Large intestine (tissue), 3 donors: ENCODE results near the gene DOCK2. TPM values are rescaled to one million over a fixed set of nuclear protein-coding genes. Genes with fewer than 3 reads are reported as not detected.

ENCODE experiments used
- DNase-seq, 2 donors: peaks; one replicate each; pipeline versions ENCODE4 v3.0.0 to v3.0.0-alpha.2; 2013
- H3K27ac ChIP-seq: one replicate; pipeline ENCODE4 v1.5.1; 2013; ENCODE audit warnings: low read length
- H3K27me3 ChIP-seq: 2 replicates; pipeline ENCODE4 v1.6.1; 2013; ENCODE audit warnings: low read length; ENCODE audit not compliant: control insufficient read depth, insufficient read depth
- H3K36me3 ChIP-seq: 2 replicates; pipeline ENCODE4 v1.6.1; 2013; ENCODE audit warnings: low read length; ENCODE audit not compliant: control insufficient read depth, insufficient read depth
- H3K4me1 ChIP-seq: one replicate; pipeline ENCODE4 v1.6.1; 2013; ENCODE audit warnings: low read length; ENCODE audit not compliant: control insufficient read depth, insufficient read depth
- H3K4me3 ChIP-seq: one replicate; pipeline ENCODE4 v1.5.1; 2013; ENCODE audit warnings: low read length
- H3K9me3 ChIP-seq: one replicate; pipeline ENCODE4 v1.6.1; 2013; ENCODE audit warnings: mild to moderate bottlenecking, low read depth, low read length, moderate library complexity; ENCODE audit not compliant: control insufficient read depth
- WGBS: methylation state at CpG from one replicate; pipeline ENCODE4 v1.1.5; 2013; ENCODE audit warnings: low lambda C conversion rate; ENCODE audit not compliant: insufficient coverage; 5-methylcytosine and 5-hydroxymethylcytosine counted together
- polyA plus RNA-seq: library from polyadenylated mRNA; unstranded; fragments of 120-200 nt; gene quantifications from one replicate; pipeline ENCODE4 v1.2.1, GENCODE V29; 2013

DOCK2 gene
- polyA plus RNA-seq, 1 donor, result 6.2 TPM

GRCh38 chr5:169964246-169964645, 327.2 kb downstream of the DOCK2 start:
- Histone ChIP-seq H3K4me3 (no peak overlapping the region), H3K27ac (no peak overlapping the region), H3K4me1 (no peaks in the 10 kb centered on the region), H3K36me3 (no peaks in the 10 kb centered on the region), H3K9me3 (no peaks in the 10 kb centered on the region), H3K27me3 (no peaks in the 10 kb centered on the region)
- WGBS, result no CpG with 5 or more reads among the region's 5 CpGs
- DNase-seq, result no peak

- Histone ChIP-seq H3K27me3 (peaks cover 2% of the 10 kb centered on the region), H3K4me3 (no peak overlapping the region), H3K36me3 (no peaks in the 10 kb centered on the region), H3K4me1 (no peaks in the 10 kb centered on the region), H3K9me3 (no peaks in the 10 kb centered on the region), H3K27ac (no peak overlapping the region)
- no peak for DNase-seq
These were observed 333.3 kb downstream of the DOCK2 start for GRCh38 chr5:169970339-169970738.

GRCh38 chr5:169970911-169971765, 334.1 kb downstream of the DOCK2 start:
- H3K27ac ChIP-seq, result no peak overlapping the region
- H3K4me3 ChIP-seq, result no peak overlapping the region
- no peaks in the 10 kb centered on the region for H3K4me1 ChIP-seq
- H3K36me3 ChIP-seq, result no peaks in the 10 kb centered on the region
- peaks cover 2% of the 10 kb centered on the region for H3K27me3 ChIP-seq
- no CpG with 5 or more reads among the region's 8 CpGs for WGBS
- no peak for DNase-seq
- no peaks in the 10 kb centered on the region for H3K9me3 ChIP-seq

GRCh38 chr5:169971780-169972179, 334.7 kb downstream of the DOCK2 start:
- WGBS, result 100% methylated on average over 1 of the region's 1 CpG
- H3K4me3 ChIP-seq, result no peak overlapping the region
- peaks cover 2% of the 10 kb centered on the region for H3K27me3 ChIP-seq

DNA sequence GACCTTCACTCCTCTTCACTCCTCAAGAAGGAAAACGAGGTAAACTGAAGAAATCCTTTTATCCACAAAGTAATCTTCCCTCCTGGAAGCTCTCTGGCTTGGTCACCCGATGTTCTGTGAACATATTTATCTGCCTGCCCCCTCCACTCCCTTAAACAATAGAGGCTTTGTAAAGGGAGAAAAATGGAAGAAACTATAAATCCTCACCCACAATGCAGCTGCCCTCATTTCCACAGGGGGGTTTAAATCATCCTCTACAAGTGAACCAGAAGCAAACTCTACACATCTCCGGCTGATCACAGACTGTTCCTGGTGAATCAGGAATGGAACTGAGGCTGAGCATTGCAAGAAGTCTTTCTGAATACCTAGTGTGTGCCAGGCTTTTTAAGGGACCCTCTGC, 336.0 kb downstream of the DOCK2 start:
- Histone ChIP-seq H3K27ac (no peak overlapping the region), H3K4me1 (no peaks in the 10 kb centered on the region), H3K27me3 (peaks cover 3% of the 10 kb centered on the region), H3K36me3 (no peaks in the 10 kb centered on the region), H3K9me3 (no peaks in the 10 kb centered on the region), H3K4me3 (no peak overlapping the region)
- DNase-seq, result no peak
- no CpG with 5 or more reads among the region's 3 CpGs for WGBS

More at GRCh38 chr5:169971780-169972179, 334.7 kb downstream of the DOCK2 start:
- no peak overlapping the region for H3K27ac ChIP-seq
- no peaks in the 10 kb centered on the region for H3K9me3 ChIP-seq
- no peaks in the 10 kb centered on the region for H3K4me1 ChIP-seq
- no peak for DNase-seq
- no peaks in the 10 kb centered on the region for H3K36me3 ChIP-seq

GRCh38 chr5:169974121-169974770, 337.2 kb downstream of the DOCK2 start:
- Histone ChIP-seq H3K27me3 (peaks cover 12% of the 10 kb centered on the region), H3K9me3 (no peaks in the 10 kb centered on the region), H3K27ac (no peak overlapping the region), H3K4me1 (no peaks in the 10 kb centered on the region), H3K36me3 (no peaks in the 10 kb centered on the region), H3K4me3 (no peak overlapping the region)
- DNase-seq, result no peak
- 75% methylated on average over 2 of the region's 6 CpGs for WGBS

DNA sequence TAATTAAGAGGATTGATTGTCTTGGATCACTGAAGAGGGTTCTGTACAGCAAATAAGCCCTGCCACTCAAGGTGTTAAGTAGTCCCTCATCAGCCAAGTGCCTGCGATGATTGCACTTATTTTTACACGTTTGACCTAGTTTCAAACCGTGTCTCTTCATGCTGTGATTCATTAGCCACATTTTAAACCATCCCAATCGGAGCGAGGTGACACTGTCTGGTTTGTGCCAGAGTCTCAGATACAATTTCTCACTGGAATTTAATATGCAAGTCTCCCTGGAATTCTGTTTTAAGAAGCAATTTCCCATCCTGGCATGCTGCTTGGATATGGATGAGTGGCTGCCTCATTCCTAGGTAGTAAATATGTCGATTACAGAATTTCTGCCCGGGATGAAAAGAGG, 341.6 kb downstream of the DOCK2 start:
- Histone ChIP-seq H3K9me3 (no peaks in the 10 kb centered on the region), H3K4me3 (no peak overlapping the region), H3K27ac (no peak overlapping the region), H3K4me1 (no peaks in the 10 kb centered on the region), H3K36me3 (no peaks in the 10 kb centered on the region), H3K27me3 (peaks cover 10% of the 10 kb centered on the region)
- no CpG with 5 or more reads among the region's 7 CpGs for WGBS
- no peak for DNase-seq

DNA sequence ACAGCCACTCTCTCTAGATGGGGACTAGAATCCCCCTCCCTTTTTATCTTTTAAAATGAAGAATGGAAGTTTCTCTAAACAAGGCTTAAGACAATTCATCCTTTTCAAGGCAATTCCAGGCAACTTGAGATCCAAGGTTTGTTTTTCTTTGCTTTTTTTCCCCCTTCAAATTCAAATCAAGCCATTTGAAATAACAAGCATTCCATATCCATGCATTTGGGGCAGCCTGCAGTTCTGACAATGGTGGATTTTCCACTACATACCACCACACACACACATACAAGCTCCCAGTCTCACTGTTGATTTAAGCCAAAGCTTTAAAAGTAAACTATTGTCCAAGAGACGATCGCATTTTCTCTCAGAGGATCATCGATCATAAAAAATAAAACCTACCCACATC, 342.8 kb downstream of the DOCK2 start:
- 16% methylated on average over 3 of the region's 3 CpGs for WGBS
- Histone ChIP-seq H3K27me3 (peaks cover 10% of the 10 kb centered on the region), H3K4me3 (no peak overlapping the region), H3K36me3 (no peaks in the 10 kb centered on the region), H3K4me1 (no peaks in the 10 kb centered on the region), H3K9me3 (no peaks in the 10 kb centered on the region), H3K27ac (no peak overlapping the region)
- no peak for DNase-seq

- no peaks in the 10 kb centered on the region for H3K4me1 ChIP-seq
- peak; percentile 20 to 69 for DNase-seq
- no peak within 1 kb of the TSS for H3K4me3 ChIP-seq
- no peak within 1 kb of the TSS for H3K27ac ChIP-seq
- H3K27me3 ChIP-seq, result peaks cover 10% of the 10 kb centered on the region
- H3K9me3 ChIP-seq, result no peaks in the 10 kb centered on the region
- H3K36me3 ChIP-seq, result no peaks in the 10 kb centered on the region
- 10% methylated on average over 2 of the region's 11 CpGs for WGBS
These were observed 343.5 kb downstream of the DOCK2 start, which contains the start of gene INSYN2B for GRCh38 chr5:169980418-169981053. INSYN2B (minus strand) TSS chr5:169980495; CDS start chr5:169883898, 96,597 bp downstream.

GRCh38 chr5:169988206-169988605, 351.1 kb downstream of the DOCK2 start:
- WGBS, result no CpG with 5 or more reads among the region's 4 CpGs

More at GRCh38 chr5:169988206-169988605, 351.1 kb downstream of the DOCK2 start:
- no peak overlapping the region for H3K4me3 ChIP-seq
- no peaks in the 10 kb centered on the region for H3K27me3 ChIP-seq
- no peak overlapping the region for H3K27ac ChIP-seq
- H3K4me1 ChIP-seq, result no peaks in the 10 kb centered on the region
- no peaks in the 10 kb centered on the region for H3K9me3 ChIP-seq
- DNase-seq, result no peak
- no peaks in the 10 kb centered on the region for H3K36me3 ChIP-seq
